Measurements from ENCODE around the gene SCIMP. TPM values are rescaled to one million over a fixed set of nuclear protein-coding genes. Genes with fewer than 3 reads are reported as not detected.
"Not testable (repeated sequence)": the region's sequence is repeated elsewhere in the genome, so short reads cannot be mapped to it uniquely, and the experiment has no call there.

The SCIMP gene
- polyA plus RNA-seq, 1 donor from 2014 or later = not detected

DNA sequence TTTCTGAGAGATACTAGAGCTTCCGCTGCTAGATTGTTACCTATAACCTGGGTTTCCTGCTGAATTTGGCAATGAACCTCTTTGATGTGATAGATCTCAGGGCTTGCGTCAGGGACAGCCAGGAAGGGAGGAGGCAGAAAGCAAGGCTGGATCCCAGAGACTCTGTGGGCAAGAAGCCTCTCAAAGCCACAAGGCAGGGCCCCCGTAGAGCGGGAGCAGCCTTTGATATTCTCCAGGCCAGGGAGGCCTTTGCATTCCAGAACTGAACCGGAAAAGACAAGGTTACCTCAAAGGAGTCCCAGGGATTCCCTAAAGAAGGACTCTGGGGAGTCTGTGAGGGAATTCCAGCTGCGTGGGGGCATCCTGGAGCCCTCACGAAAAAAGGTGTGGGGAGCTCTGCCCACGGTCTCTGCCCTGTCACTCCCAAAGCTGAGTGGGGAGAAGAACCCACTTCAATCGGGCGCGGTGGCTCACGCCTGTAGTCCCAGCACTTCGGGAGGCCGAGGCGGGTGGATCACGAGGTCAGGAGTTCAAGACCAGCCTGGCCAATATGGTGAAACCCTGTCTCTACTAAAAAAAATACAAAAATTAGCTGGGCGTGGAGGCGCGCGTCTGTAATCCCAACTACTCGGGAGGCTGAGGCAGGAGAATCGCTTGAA lies 14.3 kb upstream of the SCIMP start (continued):
- TF ChIP-seq EZH2 (IDR thresholded peaks at IDR 0.05; ENCODE audit: borderline replicate concordance, insufficient read depth, low read length, poor library complexity, severe bottlenecking) (no peak), POLR2AphosphoS5 (IDR thresholded peaks at IDR 0.05) (no peak)

- Histone ChIP-seq H3K4me3 (ENCODE audit: low read length) (no peak overlapping the region), H3K27me3 (ENCODE audit: insufficient read depth, low read depth, low read length) (no peaks in the 10 kb centered on the region), H2AFZ (ENCODE audit: low read depth, low read length) (no peak overlapping the region), H3F3A (ENCODE audit: insufficient read depth, low read length, poor library complexity, severe bottlenecking) (no peaks in the 10 kb centered on the region), H3K9ac (ENCODE audit: low read length) (no peak overlapping the region), H3K36me3 (ENCODE audit: insufficient read depth, low read length) (no peaks in the 10 kb centered on the region), H3K79me2 (replicated peaks; ENCODE audit: insufficient read depth, low read length) (no peaks in the 10 kb centered on the region), H4K20me1 (ENCODE audit: insufficient read depth) (no peaks in the 10 kb centered on the region), H3K4me2 (ENCODE audit: low read length) (no peak overlapping the region), H3K9me2 (ENCODE audit: insufficient read depth, low read length) (no peaks in the 10 kb centered on the region), H3K9me3 (ENCODE audit: low read length) (no peaks in the 10 kb centered on the region), H3K27ac (ENCODE audit: low read length) (no peak overlapping the region)
- TF ChIP-seq EP300 (conservative IDR thresholded peaks at IDR 0.05; ENCODE audit: poor library complexity, severe bottlenecking) (no peak), REST (IDR thresholded peaks at IDR 0.05; ENCODE audit: borderline replicate concordance) (no peak), TAF1 (IDR thresholded peaks at IDR 0.05; ENCODE audit: low read depth) (no peak)
These were observed 13.0 kb upstream of the SCIMP start for GRCh38 chr17:5247621-5248020.

DNA sequence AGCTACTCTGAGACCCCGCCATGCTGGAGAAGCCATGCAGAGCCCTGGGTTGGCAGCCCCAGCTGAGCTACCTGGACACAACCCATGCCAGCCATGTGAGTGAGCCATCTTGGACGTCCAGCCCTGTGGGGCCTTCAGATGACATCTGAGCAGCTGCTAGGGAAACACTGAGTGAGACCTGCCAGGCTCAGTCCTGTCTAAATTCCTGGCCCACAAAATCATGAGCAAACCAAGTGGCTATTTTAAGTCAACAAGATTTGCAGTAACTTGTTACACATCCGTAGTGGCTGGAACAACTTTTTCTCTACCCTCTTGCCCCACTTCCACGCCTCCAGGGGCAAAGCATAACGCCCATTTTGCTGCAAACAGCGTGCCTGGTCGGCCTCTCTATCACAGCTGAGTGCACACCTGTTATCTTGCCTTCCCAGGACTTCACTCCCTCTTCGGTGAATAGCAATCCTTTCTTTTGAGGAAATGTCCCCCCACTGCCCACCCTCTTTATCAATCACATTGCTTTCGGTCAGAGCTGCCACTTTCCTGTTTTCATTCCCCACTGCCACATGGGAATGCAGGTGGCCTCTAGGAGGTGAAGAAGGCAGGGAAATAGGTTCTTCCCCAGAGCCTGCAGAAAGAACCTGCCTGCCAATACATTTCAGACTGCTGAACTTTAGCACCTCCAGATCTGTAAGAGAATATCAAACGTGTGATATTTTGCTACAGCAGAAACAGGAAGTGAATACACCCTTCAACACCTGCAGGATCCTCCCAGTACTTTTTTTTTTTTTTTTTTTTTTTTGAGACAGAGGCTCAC lies 7.4 kb upstream of the SCIMP start:
- Histone ChIP-seq H3F3A (ENCODE audit: insufficient read depth, low read length, poor library complexity, severe bottlenecking) (no peaks in the 10 kb centered on the region), H3K9ac (ENCODE audit: low read length) (no peak overlapping the region), H3K27ac (ENCODE audit: low read length) (no peak overlapping the region), H3K4me2 (ENCODE audit: low read length) (no peak overlapping the region), H3K9me3 (ENCODE audit: low read length) (no peaks in the 10 kb centered on the region), H4K20me1 (ENCODE audit: insufficient read depth) (no peaks in the 10 kb centered on the region), H2AFZ (ENCODE audit: low read depth, low read length) (no peak overlapping the region), H3K79me2 (replicated peaks; ENCODE audit: insufficient read depth, low read length) (no peaks in the 10 kb centered on the region), H3K36me3 (ENCODE audit: insufficient read depth, low read length) (no peaks in the 10 kb centered on the region), H3K4me3 (ENCODE audit: low read length) (no peak overlapping the region), H3K27me3 (ENCODE audit: insufficient read depth, low read depth, low read length) (no peaks in the 10 kb centered on the region), H3K9me2 (ENCODE audit: insufficient read depth, low read length) (no peaks in the 10 kb centered on the region)
- TF ChIP-seq POLR2AphosphoS5 (IDR thresholded peaks at IDR 0.05) = no peak
- no peak for TF ChIP-seq MXI1 (conservative IDR thresholded peaks at IDR 0.05; ENCODE audit: poor library complexity, severe bottlenecking)
- TF ChIP-seq TAF1 (IDR thresholded peaks at IDR 0.05; ENCODE audit: low read depth) = no peak
- no peak for TF ChIP-seq EP300 (conservative IDR thresholded peaks at IDR 0.05; ENCODE audit: poor library complexity, severe bottlenecking)
- TF ChIP-seq EZH2 (IDR thresholded peaks at IDR 0.05; ENCODE audit: borderline replicate concordance, insufficient read depth, low read length, poor library complexity, severe bottlenecking) = no peak
- no peak for TF ChIP-seq CTCF (IDR thresholded peaks at IDR 0.05; ENCODE audit: poor library complexity, severe bottlenecking)
- no peak for TF ChIP-seq SMC3 (conservative IDR thresholded peaks at IDR 0.05; ENCODE audit: poor library complexity)
- no peak for TF ChIP-seq REST (IDR thresholded peaks at IDR 0.05; ENCODE audit: borderline replicate concordance)
- no peak for TF ChIP-seq RAD21 (conservative IDR thresholded peaks at IDR 0.05)

GRCh38 chr17:5239769-5240168 lies 5.1 kb upstream of the SCIMP start:
- H3K79me2 ChIP-seq (replicated peaks; ENCODE audit: insufficient read depth, low read length); H3F3A ChIP-seq (ENCODE audit: insufficient read depth, low read length, poor library complexity, severe bottlenecking); H3K27ac ChIP-seq (ENCODE audit: low read length): not testable (repeated sequence)

More at GRCh38 chr17:5239769-5240168, 5.1 kb upstream of the SCIMP start:
- not testable (repeated sequence) for H3K9me2 ChIP-seq (ENCODE audit: insufficient read depth, low read length); H3K36me3 ChIP-seq (ENCODE audit: insufficient read depth, low read length); H2AFZ ChIP-seq (ENCODE audit: low read depth, low read length); H3K9me3 ChIP-seq (ENCODE audit: low read length); H3K4me2 ChIP-seq (ENCODE audit: low read length); H3K9ac ChIP-seq (ENCODE audit: low read length); H3K27me3 ChIP-seq (ENCODE audit: insufficient read depth, low read depth, low read length); H4K20me1 ChIP-seq (ENCODE audit: insufficient read depth); H3K4me3 ChIP-seq (ENCODE audit: low read length)

Measured in neural cell (in vitro differentiated cells).